Fibroblast of mammary gland (primary cell): Measurements from ENCODE around the gene CLMN.

ENCODE experiments used
- DNase-seq: peaks from one replicate; pipeline ENCODE4 v3.0.0-alpha.2; 2010; ENCODE audit warnings: low read depth
- H3K4me3 ChIP-seq: 2 replicates; pipeline ENCODE4 v1.5.1; 2011; ENCODE audit warnings: low read depth, mild to moderate bottlenecking, low read length, moderate library complexity; ENCODE audit not compliant: control insufficient read depth
- CTCF ChIP-seq: conservative IDR thresholded peaks from 2 replicates; pipeline ENCODE4 v1.5.1; 2011; ENCODE audit warnings: low read depth, low read length, inconsistent platforms; ENCODE audit not compliant: control insufficient read depth, insufficient read depth

Gene CLMN

GRCh38 chr14:95260537-95261361, 59.0 kb downstream of the CLMN start:
- H3K4me3 ChIP-seq = no peak overlapping the region
- TF ChIP-seq CTCF = no peak
- peak; percentile 96 for DNase-seq

- no peak overlapping the region for H3K4me3 ChIP-seq
- peak; percentile 69 for DNase-seq
- TF ChIP-seq CTCF = no peak
Observed at GRCh38 chr14:95258754-95259593, 60.7 kb downstream of the CLMN start.

DNA sequence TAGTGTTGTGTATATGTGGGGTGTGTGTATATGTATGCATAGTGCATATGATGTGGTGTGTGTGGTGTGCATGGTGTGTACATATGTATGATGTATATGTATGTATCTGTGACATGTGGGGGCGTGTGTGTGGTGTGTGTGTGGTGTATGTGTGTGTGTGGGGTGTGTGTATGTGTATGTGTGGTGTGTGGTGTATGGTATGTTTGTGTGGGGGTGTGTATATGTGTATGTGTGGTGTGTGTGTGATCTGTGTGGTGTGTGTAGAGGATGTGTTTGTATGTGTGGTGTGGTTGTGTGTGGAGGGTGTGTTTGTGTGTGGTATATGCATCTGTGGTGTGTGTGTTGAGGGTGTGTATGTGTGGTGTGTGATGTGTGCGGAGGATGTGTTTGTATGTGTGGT, 61.6 kb downstream of the CLMN start:
- no peak for TF ChIP-seq CTCF
- no peak overlapping the region for H3K4me3 ChIP-seq
- no peak for DNase-seq

- no peak for DNase-seq
- no peak for TF ChIP-seq CTCF
- no peak overlapping the region for H3K4me3 ChIP-seq
Observed at GRCh38 chr14:95257521-95257920, 62.2 kb downstream of the CLMN start.

GRCh38 chr14:95256776-95257060, 63.0 kb downstream of the CLMN start:
- TF ChIP-seq CTCF = no peak
- no peak overlapping the region for H3K4me3 ChIP-seq
- DNase-seq = no peak

GRCh38 chr14:95256002-95256775, 63.5 kb downstream of the CLMN start:
- no peak for DNase-seq
- no peak for TF ChIP-seq CTCF
- no peak overlapping the region for H3K4me3 ChIP-seq
